Mesendoderm (in vitro differentiated cells): Measurements from ENCODE around the gene SLC37A2.
A peak's percentile ranks its signal among the peaks of the same experiment; 100 is the strongest.

Experiments
- DNase-seq: peaks from one replicate; pipeline ENCODE4 v3.0.0; 2013
- H2AK5ac ChIP-seq: 2 replicates; pipeline ENCODE4 v1.6.1; 2013; ENCODE audit warnings: low read length, inconsistent platforms
- H2BK120ac ChIP-seq: 2 replicates; pipeline ENCODE4 v1.6.1; 2013; ENCODE audit warnings: low read depth, mild to moderate bottlenecking, low read length, moderate library complexity, mixed read lengths
- H2BK15ac ChIP-seq: replicated peaks from 2 replicates; pipeline ENCODE4 v1.6.1; 2013; ENCODE audit warnings: low read depth, mild to moderate bottlenecking, moderate library complexity
- H2BK5ac ChIP-seq: 2 replicates; pipeline ENCODE4 v1.6.1; 2013; ENCODE audit warnings: low read length, inconsistent platforms
- H3K18ac ChIP-seq: 2 replicates; pipeline ENCODE4 v1.6.1; 2013; ENCODE audit warnings: mild to moderate bottlenecking, low read length, mixed read lengths
- H3K23ac ChIP-seq: one replicate; pipeline ENCODE4 v1.6.1; 2013; ENCODE audit warnings: low read length
- H3K27ac ChIP-seq: 2 replicates; pipeline ENCODE4 v1.5.1; 2013; ENCODE audit warnings: low read depth, mild to moderate bottlenecking, inconsistent platforms, low read length, moderate library complexity
- H3K27me3 ChIP-seq: 2 replicates; pipeline ENCODE4 v1.6.1; 2013; ENCODE audit warnings: low read length, control low read depth, mild to moderate bottlenecking, inconsistent platforms; ENCODE audit not compliant: insufficient read depth, poor library complexity
- H3K36me3 ChIP-seq: 2 replicates; pipeline ENCODE4 v1.6.1; 2013; ENCODE audit warnings: low read length, inconsistent platforms; ENCODE audit not compliant: control insufficient read depth, insufficient read depth
- H3K4ac ChIP-seq: one replicate; pipeline ENCODE4 v1.6.1; 2013; ENCODE audit warnings: low read depth, mild to moderate bottlenecking, low read length, moderate library complexity
- H3K4me1 ChIP-seq: 2 replicates; pipeline ENCODE4 v1.6.1; 2013; ENCODE audit warnings: low read depth, low read length, inconsistent platforms; ENCODE audit not compliant: control insufficient read depth
- H3K4me2 ChIP-seq: 2 replicates; pipeline ENCODE4 v1.6.1; 2013; ENCODE audit warnings: low read length
- H3K4me3 ChIP-seq: 2 replicates; pipeline ENCODE4 v1.5.1; 2013; ENCODE audit warnings: mild to moderate bottlenecking, low read length
- H3K56ac ChIP-seq: one replicate; pipeline ENCODE4 v1.6.1; 2013; ENCODE audit warnings: low read length
- H3K79me1 ChIP-seq: 2 replicates; pipeline ENCODE4 v1.6.1; 2013; ENCODE audit warnings: low read length, inconsistent platforms
- H3K79me2 ChIP-seq: 2 replicates; pipeline ENCODE4 v1.6.1; 2013; ENCODE audit warnings: mild to moderate bottlenecking, low read length; ENCODE audit not compliant: control insufficient read depth, insufficient read depth
- H3K9ac ChIP-seq: 2 replicates; pipeline ENCODE4 v1.6.1; 2013; ENCODE audit warnings: low read length, inconsistent platforms
- H4K5ac ChIP-seq: one replicate; pipeline ENCODE4 v1.6.1; 2013; ENCODE audit warnings: low read length
- H4K8ac ChIP-seq: one replicate; pipeline ENCODE4 v1.6.1; 2013; ENCODE audit warnings: low read depth, mild to moderate bottlenecking, control low read depth, low read length, moderate library complexity
- WGBS: extraction: QIAGEN DNeasy Blood & Tissue Kit; methylation state at CpG from one replicate; pipeline ENCODE4 v1.1.7; 2013; ENCODE audit warnings: low lambda C conversion rate, missing lambda C conversion rate; ENCODE audit not compliant: insufficient coverage; ENCODE audit errors: extremely low coverage; 5-methylcytosine and 5-hydroxymethylcytosine counted together

The SLC37A2 gene

DNA sequence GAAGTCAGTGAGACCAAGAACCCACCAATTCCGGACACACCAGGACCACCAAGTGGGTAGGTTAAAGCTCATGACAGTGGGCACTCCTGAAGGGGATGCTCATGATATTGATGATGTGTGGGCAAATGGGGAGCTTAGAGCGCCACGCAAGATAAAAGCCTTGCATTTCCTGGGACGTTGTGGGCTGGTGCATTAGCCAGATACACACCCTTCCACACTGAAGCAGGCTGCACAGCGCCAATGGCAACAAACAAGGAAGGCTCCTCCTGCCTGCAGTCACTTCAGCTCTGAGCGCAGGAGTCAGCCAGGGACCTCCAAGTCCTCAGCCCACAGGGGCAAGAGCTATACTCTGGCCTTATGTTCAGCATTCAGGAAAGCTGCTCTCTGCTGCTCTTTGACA is 27.7 kb downstream of the SLC37A2 start:
- no CpG with 5 or more reads among the region's 6 CpGs for WGBS
- Histone ChIP-seq H3K36me3 (no peaks in the 10 kb centered on the region), H2AK5ac (no peak overlapping the region), H3K4me1 (peaks cover 10% of the 10 kb centered on the region), H3K56ac (no peak overlapping the region), H3K27me3 (no peaks in the 10 kb centered on the region), H2BK120ac (no peak overlapping the region), H2BK5ac (no peak overlapping the region), H3K23ac (no peak overlapping the region), H3K18ac (no peak overlapping the region), H3K4me3 (no peak overlapping the region), H3K79me2 (no peaks in the 10 kb centered on the region), H4K8ac (no peak overlapping the region), H3K9ac (no peak overlapping the region), H3K4ac (no peak overlapping the region), H4K5ac (no peak overlapping the region), H3K4me2 (no peak overlapping the region), H3K27ac (no peak overlapping the region), H2BK15ac (no peak overlapping the region), H3K79me1 (no peaks in the 10 kb centered on the region)
- DNase-seq, result no peak

DNA sequence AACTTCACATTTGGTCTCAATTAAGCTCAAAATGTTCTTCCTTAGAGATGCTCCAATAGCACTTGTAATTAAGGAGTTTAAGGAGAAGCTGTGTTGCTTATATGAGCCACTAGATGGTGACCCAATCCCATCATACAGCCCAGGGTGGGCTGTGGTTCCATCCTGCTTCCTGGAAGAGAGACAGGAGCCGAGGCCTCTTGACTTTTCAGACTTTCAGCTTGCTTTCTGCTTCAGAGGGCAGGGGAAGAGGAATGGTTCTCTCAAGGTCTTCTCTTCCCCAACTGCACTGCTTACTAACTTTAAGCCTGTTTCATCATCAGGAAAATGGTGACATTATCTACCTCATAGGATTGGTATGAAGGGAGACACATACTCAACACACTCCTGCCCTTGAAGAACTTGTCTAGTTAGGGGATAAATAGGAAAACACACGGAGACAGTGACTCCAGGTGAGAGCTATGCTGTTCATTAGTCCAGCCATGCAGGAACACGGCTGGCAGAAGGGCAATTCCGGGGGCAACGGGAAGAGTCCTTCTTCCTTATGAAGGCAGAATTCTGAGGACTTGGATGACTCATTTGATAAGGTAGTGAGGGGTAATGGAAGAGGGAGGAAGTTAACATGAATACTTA is 28.3 kb downstream of the SLC37A2 start:
- H3K9ac ChIP-seq, result peak overlapping the region; percentile 28
- no peak overlapping the region for H2AK5ac ChIP-seq
- no peak overlapping the region for H2BK120ac ChIP-seq
- no peak overlapping the region for H3K23ac ChIP-seq
- no peak overlapping the region for H3K18ac ChIP-seq
- no peak overlapping the region for H2BK5ac ChIP-seq
- H3K79me1 ChIP-seq, result no peaks in the 10 kb centered on the region
- no peak overlapping the region for H4K8ac ChIP-seq
- no CpG with 5 or more reads among the region's 5 CpGs for WGBS
- peaks cover 10% of the 10 kb centered on the region for H3K4me1 ChIP-seq
- H3K4me3 ChIP-seq, result no peak overlapping the region
- H3K79me2 ChIP-seq, result no peaks in the 10 kb centered on the region
- H3K4me2 ChIP-seq, result no peak overlapping the region
- H3K27me3 ChIP-seq, result no peaks in the 10 kb centered on the region
- H3K56ac ChIP-seq, result peak overlapping the region; percentile 74
- H2BK15ac ChIP-seq, result no peak overlapping the region
- H3K4ac ChIP-seq, result no peak overlapping the region
- no peak overlapping the region for H4K5ac ChIP-seq
- H3K27ac ChIP-seq, result no peak overlapping the region
- DNase-seq, result peak; percentile 87
- no peaks in the 10 kb centered on the region for H3K36me3 ChIP-seq

- Histone ChIP-seq H3K27ac (no peak overlapping the region), H3K4ac (no peak overlapping the region), H3K4me2 (no peak overlapping the region), H3K79me1 (no peaks in the 10 kb centered on the region), H2BK5ac (no peak overlapping the region), H2AK5ac (no peak overlapping the region), H3K4me3 (no peak overlapping the region), H3K79me2 (no peaks in the 10 kb centered on the region), H3K36me3 (no peaks in the 10 kb centered on the region), H2BK120ac (no peak overlapping the region), H4K8ac (no peak overlapping the region), H3K27me3 (no peaks in the 10 kb centered on the region), H3K23ac (no peak overlapping the region), H2BK15ac (no peak overlapping the region), H4K5ac (no peak overlapping the region), H3K56ac (peak overlapping the region; percentile 74), H3K9ac (peak overlapping the region; percentile 28), H3K4me1 (peaks cover 10% of the 10 kb centered on the region), H3K18ac (no peak overlapping the region)
- no peak for DNase-seq
- WGBS, result no CpG with 5 or more reads among the region's 6 CpGs
Observed at GRCh38 chr11:125091877-125092664, 29.0 kb downstream of the SLC37A2 start.

- no peaks in the 10 kb centered on the region for H3K79me2 ChIP-seq
- no peak overlapping the region for H2BK5ac ChIP-seq
- H3K4me1 ChIP-seq, result peaks cover 10% of the 10 kb centered on the region
- no peak overlapping the region for H3K27ac ChIP-seq
- H4K5ac ChIP-seq, result no peak overlapping the region
- peak overlapping the region; percentile 37 for H3K56ac ChIP-seq
- no peak overlapping the region for H3K4me3 ChIP-seq
- H3K79me1 ChIP-seq, result no peaks in the 10 kb centered on the region
- no CpG with 5 or more reads among the region's 6 CpGs for WGBS
- H3K9ac ChIP-seq, result no peak overlapping the region
- H3K4me2 ChIP-seq, result no peak overlapping the region
- no peak overlapping the region for H3K18ac ChIP-seq
- H2BK15ac ChIP-seq, result no peak overlapping the region
- H3K23ac ChIP-seq, result no peak overlapping the region
- no peaks in the 10 kb centered on the region for H3K27me3 ChIP-seq
- no peak overlapping the region for H3K4ac ChIP-seq
- no peak for DNase-seq
- H4K8ac ChIP-seq, result no peak overlapping the region
- no peaks in the 10 kb centered on the region for H3K36me3 ChIP-seq
- H2BK120ac ChIP-seq, result no peak overlapping the region
- no peak overlapping the region for H2AK5ac ChIP-seq
Observed at GRCh38 chr11:125092669-125093068, 29.6 kb downstream of the SLC37A2 start.

DNA sequence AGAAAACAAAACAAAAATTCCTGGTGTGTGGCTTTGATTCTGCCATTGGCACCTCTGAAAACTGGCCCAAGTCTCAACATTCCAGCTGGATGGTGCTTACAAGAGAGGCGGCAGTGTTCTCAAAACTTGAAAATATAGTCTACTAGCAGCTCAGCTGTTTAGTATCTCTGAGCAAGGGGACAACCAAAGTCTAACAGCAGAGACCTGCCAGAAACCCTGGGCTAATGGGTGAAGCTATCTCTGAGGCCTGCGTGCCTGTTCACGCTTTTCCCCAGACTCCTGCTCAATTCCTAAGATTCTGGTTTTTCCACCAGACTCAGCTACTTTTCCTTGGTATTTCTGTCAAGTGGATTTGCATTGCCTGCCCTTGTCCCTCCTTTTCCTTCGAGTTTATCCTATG is 30.4 kb downstream of the SLC37A2 start:
- no peak for DNase-seq
- no peaks in the 10 kb centered on the region for H3K36me3 ChIP-seq
- H3K4me3 ChIP-seq, result no peak overlapping the region
- no peak overlapping the region for H3K18ac ChIP-seq
- H3K79me1 ChIP-seq, result no peaks in the 10 kb centered on the region
- H3K27me3 ChIP-seq, result no peaks in the 10 kb centered on the region
- H2BK120ac ChIP-seq, result no peak overlapping the region
- H3K56ac ChIP-seq, result no peak overlapping the region
- no peak overlapping the region for H3K4me2 ChIP-seq
- no peak overlapping the region for H3K27ac ChIP-seq
- no peak overlapping the region for H3K9ac ChIP-seq
- H2BK15ac ChIP-seq, result no peak overlapping the region
- H2AK5ac ChIP-seq, result no peak overlapping the region
- H3K79me2 ChIP-seq, result no peaks in the 10 kb centered on the region
- H2BK5ac ChIP-seq, result no peak overlapping the region
- no peak overlapping the region for H3K4ac ChIP-seq
- H3K23ac ChIP-seq, result no peak overlapping the region
- H4K5ac ChIP-seq, result no peak overlapping the region
- peaks cover 10% of the 10 kb centered on the region for H3K4me1 ChIP-seq
- WGBS, result no CpG with 5 or more reads among the region's 4 CpGs
- no peak overlapping the region for H4K8ac ChIP-seq
